OCI-LY3 (cell line): ENCODE data around the gene ASS1.

Experiments used
- EZH2phosphoT487 ChIP-seq: fragments of 200-600 bp; shearing (Covaris generic); IDR thresholded peaks from 2 replicates; pipeline ENCODE4 v1.6.1; 2018; ENCODE audit warnings: antibody characterized with exemption, mixed run types, low read depth
- TF ChIP-seq, protein P1 (sequence below): fragments of 200-600, 300-600 bp; sonication (generic); IDR thresholded peaks from 2 replicates; pipeline ENCODE4 v1.5.1; 2014; ENCODE audit warnings: antibody characterized with exemption, low read length, low read depth

DNA sequence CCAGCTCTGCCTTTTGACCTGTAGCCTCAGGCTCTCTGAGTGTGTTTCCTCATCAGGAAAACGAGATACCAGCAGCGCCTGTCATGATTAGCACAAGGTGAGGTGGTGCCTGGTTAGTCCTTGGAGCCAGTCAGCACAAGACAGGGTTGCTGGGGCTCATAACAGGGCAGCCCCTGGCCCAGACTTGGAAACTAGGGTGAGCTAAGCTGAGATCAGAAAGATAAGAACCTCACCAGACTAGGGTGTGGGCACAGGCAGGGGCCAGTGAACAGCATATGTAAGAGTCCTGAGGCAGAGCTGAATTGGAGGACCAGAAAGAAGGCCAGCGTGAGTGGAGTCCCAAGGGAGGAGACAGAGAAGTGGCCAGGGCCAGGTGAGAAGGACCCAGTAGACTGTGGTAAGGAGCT, 91.9 kb downstream of the ASS1 start:
- TF ChIP-seq, protein P1, sequence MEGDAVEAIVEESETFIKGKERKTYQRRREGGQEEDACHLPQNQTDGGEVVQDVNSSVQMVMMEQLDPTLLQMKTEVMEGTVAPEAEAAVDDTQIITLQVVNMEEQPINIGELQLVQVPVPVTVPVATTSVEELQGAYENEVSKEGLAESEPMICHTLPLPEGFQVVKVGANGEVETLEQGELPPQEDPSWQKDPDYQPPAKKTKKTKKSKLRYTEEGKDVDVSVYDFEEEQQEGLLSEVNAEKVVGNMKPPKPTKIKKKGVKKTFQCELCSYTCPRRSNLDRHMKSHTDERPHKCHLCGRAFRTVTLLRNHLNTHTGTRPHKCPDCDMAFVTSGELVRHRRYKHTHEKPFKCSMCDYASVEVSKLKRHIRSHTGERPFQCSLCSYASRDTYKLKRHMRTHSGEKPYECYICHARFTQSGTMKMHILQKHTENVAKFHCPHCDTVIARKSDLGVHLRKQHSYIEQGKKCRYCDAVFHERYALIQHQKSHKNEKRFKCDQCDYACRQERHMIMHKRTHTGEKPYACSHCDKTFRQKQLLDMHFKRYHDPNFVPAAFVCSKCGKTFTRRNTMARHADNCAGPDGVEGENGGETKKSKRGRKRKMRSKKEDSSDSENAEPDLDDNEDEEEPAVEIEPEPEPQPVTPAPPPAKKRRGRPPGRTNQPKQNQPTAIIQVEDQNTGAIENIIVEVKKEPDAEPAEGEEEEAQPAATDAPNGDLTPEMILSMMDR = no peak
- TF ChIP-seq EZH2phosphoT487 = no peak
